Gastroesophageal sphincter (tissue), 4 donors: ENCODE results near the gene DHCR24. TPM values are rescaled to one million over a fixed set of nuclear protein-coding genes. Genes with fewer than 3 reads are reported as not detected.

Experiments used
- ATAC-seq: fragments of 150-250 bp; one replicate; pipeline ENCODE4 v1.9.1; 2016; ENCODE audit warnings: mild to moderate bottlenecking, moderate library complexity
- H3K27ac ChIP-seq, 4 donors: fragments of 200-600 bp; sonication (generic) in 3 of 4; 1 replicate in 3 of 4; 2 replicates in 1 of 4; pipeline ENCODE4 v1.5.1; 2016 to 2019
- H3K27me3 ChIP-seq: fragments of 200-600 bp; sonication (generic); one replicate; pipeline ENCODE4 v1.5.1; 2019
- H3K36me3 ChIP-seq, 2 donors: fragments of 200-600 bp; sonication (generic); one replicate each; pipeline ENCODE4 v1.5.1; 2019; ENCODE audit warnings: control low read depth in 1 of 2
- H3K4me1 ChIP-seq, 3 donors: fragments of 200-600 bp; sonication (generic); 1 replicate in 2 of 3; 2 replicates in 1 of 3; pipeline ENCODE4 v1.5.1; 2016 to 2019; ENCODE audit warnings: control low read depth in 2 of 3
- H3K4me3 ChIP-seq, 2 donors: fragments of 200-600 bp; sonication (generic); one replicate each; pipeline ENCODE4 v1.5.1; 2019; ENCODE audit warnings: mild to moderate bottlenecking in 1 of 2, moderate library complexity in 1 of 2
- H3K9me3 ChIP-seq, 3 donors: fragments of 200-600 bp; sonication (generic); one replicate each; pipeline ENCODE4 v1.5.1; 2017 to 2019; ENCODE audit warnings: control low read depth in 2 of 3
- EP300 ChIP-seq: sonication (generic); formaldehyde crosslinking; IDR thresholded peaks from one replicate; pipeline ENCODE4 v1.6.1; 2017; ENCODE audit warnings: antibody characterized with exemption, mild to moderate bottlenecking
- POLR2A ChIP-seq, 2 donors: fragments of 450-650 bp; IDR thresholded peaks; one replicate each; pipeline ENCODE4 v1.6.1; 2017; ENCODE audit warnings: antibody characterized with exemption in 2 of 2, mild to moderate bottlenecking in 2 of 2, moderate library complexity in 1 of 2
- POLR2AphosphoS5 ChIP-seq: sonication (generic); formaldehyde crosslinking; IDR thresholded peaks from one replicate; pipeline ENCODE4 v1.6.1; 2017; ENCODE audit warnings: antibody characterized with exemption
- WGBS, 2 donors: methylation state at CpG; one replicate each; pipeline ENCODE4 v1.1.5; 2018; ENCODE audit warnings: low coverage in 1 of 2; 5-methylcytosine and 5-hydroxymethylcytosine counted together
- total RNA-seq, 4 donors: library from RNA; depleted of rRNA; stranded (reverse); fragments of >200 nt; gene quantifications; one replicate each; pipeline ENCODE4 v1.1.0, GENCODE V29; 2016
- TF ChIP-seq, protein P1 (sequence below), 4 experiments: fragments of 200-600 bp in 2 of 4; fragments of 450-650 bp in 2 of 4; sonication (generic) in 1 of 4; IDR thresholded peaks; one replicate each; pipeline ENCODE4 v1.5.1; 2017 to 2019; ENCODE audit warnings: antibody characterized with exemption in 4 of 4, mild to moderate bottlenecking in 2 of 4, moderate library complexity in 2 of 4

Gene DHCR24
- total RNA-seq, 4 donors from 2014 or later: 7.9 to 31.9 (median 15.9) TPM

DNA sequence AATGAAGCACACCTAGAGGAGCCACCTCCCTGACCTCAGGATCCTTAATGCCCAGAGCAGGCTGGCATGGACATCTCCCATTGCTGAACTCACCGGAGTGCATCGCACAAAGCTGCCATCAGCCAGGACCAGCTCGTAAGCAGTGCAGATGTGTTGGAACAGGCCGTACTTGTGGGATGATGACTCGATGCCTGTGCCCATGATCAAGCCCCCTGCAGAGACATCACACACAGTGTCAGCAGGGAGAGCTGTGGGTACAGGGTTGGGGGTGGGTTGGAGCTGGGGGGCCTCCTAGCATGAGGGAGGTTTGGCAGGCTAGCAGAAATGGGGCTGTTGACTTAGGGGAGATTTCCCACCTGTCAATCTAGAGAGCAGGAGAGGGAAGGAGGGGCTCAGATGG lies 12.0 kb downstream of the DHCR24 start:
- TF ChIP-seq EP300: no peak
- TF ChIP-seq, protein P1, sequence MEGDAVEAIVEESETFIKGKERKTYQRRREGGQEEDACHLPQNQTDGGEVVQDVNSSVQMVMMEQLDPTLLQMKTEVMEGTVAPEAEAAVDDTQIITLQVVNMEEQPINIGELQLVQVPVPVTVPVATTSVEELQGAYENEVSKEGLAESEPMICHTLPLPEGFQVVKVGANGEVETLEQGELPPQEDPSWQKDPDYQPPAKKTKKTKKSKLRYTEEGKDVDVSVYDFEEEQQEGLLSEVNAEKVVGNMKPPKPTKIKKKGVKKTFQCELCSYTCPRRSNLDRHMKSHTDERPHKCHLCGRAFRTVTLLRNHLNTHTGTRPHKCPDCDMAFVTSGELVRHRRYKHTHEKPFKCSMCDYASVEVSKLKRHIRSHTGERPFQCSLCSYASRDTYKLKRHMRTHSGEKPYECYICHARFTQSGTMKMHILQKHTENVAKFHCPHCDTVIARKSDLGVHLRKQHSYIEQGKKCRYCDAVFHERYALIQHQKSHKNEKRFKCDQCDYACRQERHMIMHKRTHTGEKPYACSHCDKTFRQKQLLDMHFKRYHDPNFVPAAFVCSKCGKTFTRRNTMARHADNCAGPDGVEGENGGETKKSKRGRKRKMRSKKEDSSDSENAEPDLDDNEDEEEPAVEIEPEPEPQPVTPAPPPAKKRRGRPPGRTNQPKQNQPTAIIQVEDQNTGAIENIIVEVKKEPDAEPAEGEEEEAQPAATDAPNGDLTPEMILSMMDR (IDR thresholded peaks at IDR 0.05): no peak
- Histone ChIP-seq H3K27me3 (no peaks in the 10 kb centered on the region), H3K9me3 (no peaks in the 10 kb centered on the region), H3K4me1 (no peaks in the 10 kb centered on the region), H3K4me3 (no peak overlapping the region), H3K27ac (no peak overlapping the region), H3K36me3 (peaks cover 0 to 34% of the 10 kb centered on the region in 2 donors)
- ATAC-seq: no peak
- WGBS, 2 donors: no CpG with 5 or more reads among the region's 5 CpGs

DNA sequence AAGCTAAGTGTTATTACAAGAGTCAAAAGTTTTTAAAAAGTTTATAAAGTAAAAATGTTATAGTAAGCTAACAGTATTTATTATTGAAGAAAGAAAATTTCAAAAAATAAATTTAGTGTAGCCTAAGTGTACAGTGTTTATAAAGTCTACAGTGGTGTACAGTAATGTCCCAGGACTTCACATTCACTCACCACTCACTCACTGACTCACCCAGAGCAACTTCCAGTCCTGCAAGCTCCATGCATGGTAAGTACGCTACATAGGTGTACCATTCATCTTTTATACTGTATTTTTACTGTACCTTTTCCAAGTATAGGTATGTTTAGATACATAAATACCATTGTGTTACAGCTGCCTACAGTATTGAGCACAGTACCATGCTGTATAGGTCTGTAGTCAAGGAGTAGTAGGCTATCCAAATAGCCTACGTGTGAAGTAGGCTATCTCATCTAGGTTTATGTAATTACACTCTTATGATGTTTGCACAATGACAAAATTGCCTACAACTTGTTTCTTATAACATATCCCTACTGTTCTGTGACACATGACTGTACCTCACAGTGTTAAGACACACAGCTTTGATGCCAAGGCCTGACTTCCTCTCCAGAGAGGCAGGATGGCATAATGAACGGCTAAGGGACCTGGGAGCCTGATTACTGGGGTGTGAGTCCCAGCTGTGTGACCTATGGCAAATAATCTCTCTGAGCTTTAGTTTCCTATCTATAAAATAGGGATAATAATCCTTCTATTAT lies 12.7 kb downstream of the DHCR24 start:
- peaks cover 0 to 34% of the 10 kb centered on the region in 2 donors for H3K36me3 ChIP-seq
- 90 to 97% methylated on average over 3 of the region's 3 CpGs for WGBS, 2 donors

DNA sequence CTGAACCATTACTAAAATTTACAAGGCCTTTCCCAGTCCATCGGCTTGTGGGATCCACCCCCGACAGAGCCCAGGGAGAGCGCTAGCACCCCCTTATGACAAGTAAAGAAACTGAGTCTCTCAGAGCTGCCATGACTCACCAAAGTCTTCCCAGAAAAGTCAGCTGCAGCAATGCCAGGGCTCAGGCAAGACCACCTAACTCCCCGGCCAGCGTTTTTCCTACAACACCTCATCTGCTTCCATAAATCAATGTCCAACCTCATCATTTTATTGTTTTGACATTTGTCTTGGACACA lies 15.0 kb downstream of the DHCR24 start:
- Histone ChIP-seq H3K4me3 (no peak overlapping the region), H3K4me1 (no peaks in the 10 kb centered on the region), H3K9me3 (no peaks in the 10 kb centered on the region), H3K36me3 (peaks cover 0 to 43% of the 10 kb centered on the region in 2 donors), H3K27me3 (no peaks in the 10 kb centered on the region), H3K27ac (no peak overlapping the region)
- WGBS, 2 donors: 75 to 89% methylated on average over 2 to 4 of the region's 5 CpGs
- no peak for TF ChIP-seq EP300
- ATAC-seq: no peak

More for the DNA sequence above, 12.7 kb downstream of the DHCR24 start:
- ATAC-seq: no peak
- H3K9me3 ChIP-seq: no peaks in the 10 kb centered on the region
- H3K4me3 ChIP-seq: no peak overlapping the region
- no peaks in the 10 kb centered on the region for H3K4me1 ChIP-seq
- no peaks in the 10 kb centered on the region for H3K27me3 ChIP-seq
- TF ChIP-seq POLR2AphosphoS5 (no peak), EP300 (no peak), POLR2A (IDR thresholded peaks at IDR 0.05) (no peak)
- TF ChIP-seq, protein P1 (IDR thresholded peaks at IDR 0.05): no peak
- no peak overlapping the region for H3K27ac ChIP-seq

DNA sequence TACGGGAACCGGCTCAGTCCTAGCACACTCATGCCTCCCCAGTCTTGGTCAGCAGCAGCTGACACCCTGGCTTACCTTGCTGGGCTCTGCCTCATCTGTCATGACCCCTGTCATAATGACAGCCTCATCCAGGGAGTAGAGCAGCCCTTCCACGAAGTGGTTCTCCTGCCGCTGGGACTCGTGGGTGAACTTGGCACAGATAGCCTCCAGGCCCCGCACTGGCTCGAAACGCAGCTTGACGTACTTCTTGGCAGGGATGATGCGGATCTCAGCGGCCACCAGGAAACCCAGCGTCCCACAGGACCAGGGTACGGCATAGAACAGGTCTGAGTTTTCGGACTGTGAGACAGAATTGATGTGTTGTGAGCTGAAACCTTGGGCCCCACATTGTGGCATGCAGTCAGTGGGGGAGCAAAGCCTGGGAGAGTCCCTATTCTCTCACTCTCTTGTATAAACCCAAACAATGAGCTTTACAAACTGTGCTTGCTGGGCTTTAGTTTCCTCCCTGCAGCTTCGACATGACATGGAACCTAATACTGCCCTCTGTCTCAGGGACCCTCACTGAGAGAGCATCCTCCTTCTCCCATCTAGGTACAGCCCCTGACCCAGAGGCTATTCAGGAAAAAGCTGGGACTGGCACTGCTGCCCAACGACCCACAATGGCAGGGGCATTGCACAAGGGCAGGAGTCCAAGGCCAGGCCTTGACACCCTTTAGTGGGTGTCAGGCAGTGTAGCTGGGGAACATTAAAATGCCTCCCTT lies 15.5 kb downstream of the DHCR24 start:
- WGBS, 2 donors: 96 to 100% methylated on average over 3 to 9 of the region's 16 CpGs
- H3K36me3 ChIP-seq: peaks cover 0 to 45% of the 10 kb centered on the region in 2 donors
- H3K27me3 ChIP-seq: no peaks in the 10 kb centered on the region
- no peak overlapping the region for H3K27ac ChIP-seq
- ATAC-seq: no peak
- no peaks in the 10 kb centered on the region for H3K4me1 ChIP-seq
- TF ChIP-seq, protein P1 (IDR thresholded peaks at IDR 0.05): no peak
- no peak for TF ChIP-seq POLR2A (IDR thresholded peaks at IDR 0.05)
- TF ChIP-seq POLR2AphosphoS5: no peak
- no peaks in the 10 kb centered on the region for H3K9me3 ChIP-seq
- H3K4me3 ChIP-seq: no peak overlapping the region

DNA sequence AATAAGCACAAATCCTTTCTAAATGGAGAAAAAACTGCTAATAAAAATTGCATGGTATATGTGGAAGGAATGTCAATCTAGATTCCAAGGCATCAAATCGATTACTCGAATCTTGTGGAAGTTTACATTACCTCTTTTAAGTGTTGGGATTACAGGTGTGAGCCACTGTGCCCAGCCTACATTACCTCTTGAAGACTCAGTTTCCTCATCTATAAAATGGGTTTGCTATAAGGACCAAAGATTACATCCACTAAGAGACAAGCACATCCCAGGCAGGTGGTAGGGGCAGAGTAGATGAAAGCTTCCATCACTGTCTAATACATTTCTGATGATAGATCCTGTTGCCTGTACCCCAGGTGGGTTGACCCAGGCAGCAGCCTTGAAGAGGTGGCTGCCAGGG lies 16.1 kb downstream of the DHCR24 start:
- no peaks in the 10 kb centered on the region for H3K4me1 ChIP-seq
- ATAC-seq: no peak
- H3K27ac ChIP-seq: no peak overlapping the region
- TF ChIP-seq EP300 (no peak), POLR2AphosphoS5 (no peak), POLR2A (IDR thresholded peaks at IDR 0.05) (no peak)
- TF ChIP-seq, protein P1 (IDR thresholded peaks at IDR 0.05): no peak
- no peaks in the 10 kb centered on the region for H3K27me3 ChIP-seq
- no peaks in the 10 kb centered on the region for H3K9me3 ChIP-seq
- no peak overlapping the region for H3K4me3 ChIP-seq
- H3K36me3 ChIP-seq: peaks cover 0 to 45% of the 10 kb centered on the region in 2 donors
- 86 to 96% methylated on average over 2 of the region's 2 CpGs for WGBS, 2 donors
